HepG2 (cell line): ENCODE data around the gene NUP85. TPM values are rescaled to one million over a fixed set of nuclear protein-coding genes. Genes with fewer than 3 reads are reported as not detected.

Source experiments
- ATAC-seq: fragments of 200-7000 bp; cut with Tn5 transposase; 3 replicates; pipeline ENCODE4 v1.9.1; 2020; ENCODE audit warnings: mild to moderate bottlenecking, moderate library complexity
- BruUV-seq: library from RNA; stranded (reverse); fragments of 400-500 nt; replicated peaks from 2 replicates; lab custom pipeline; 2021; lab: Mats Ljungman, UMichigan
- CTCF ChIA-PET: fragments of 300-600 bp; formaldehyde crosslinking; extraction: SDS; loops from one replicate; lab custom pipeline; 2021; ENCODE audit warnings: low total read pairs, inconsistent platforms, low intra/inter-chr PET ratio; lab: Yijun Ruan, JAX
- POLR2A ChIA-PET: fragments of 350-600 bp; sonication (Branson Sonifier 250); formaldehyde crosslinking; loops from one replicate; lab custom pipeline; 2020; ENCODE audit warnings: antibody characterized with exemption, inconsistent platforms; lab: Yijun Ruan, JAX
- DNase-seq: peaks from one replicate; pipeline ENCODE4 v3.0.0-alpha.2; 2015; ENCODE audit warnings: low spot score
- FAIRE-seq: peaks from 3 replicates; lab custom pipeline; 2011; peaks lifted over from hg19 to GRCh38; lab: Jason Lieb, UNC
- H2AFZ ChIP-seq: one replicate; pipeline ENCODE4 v1.6.1; 2011; ENCODE audit warnings: low read length, inconsistent platforms
- H3K27ac ChIP-seq: fragments of 300-600 bp; 3 replicates; pipeline ENCODE4 v1.8.0; 2011; ENCODE audit warnings: mixed run types, mild to moderate bottlenecking, mixed read lengths, low read length, inconsistent platforms; ENCODE audit not compliant: insufficient read depth; ENCODE audit errors: extremely low read length
- H3K27me3 ChIP-seq, 2 experiments: fragments of 200-600 bp in 1 of 2; 2 replicates in 1 of 2; 3 replicates in 1 of 2; pipeline versions ENCODE4 v1.6.0 to v1.8.0; 2011; ENCODE audit warnings: low read length in 2 of 2, mild to moderate bottlenecking in 2 of 2, moderate library complexity in 2 of 2, inconsistent platforms in 1 of 2; ENCODE audit not compliant: insufficient read depth in 2 of 2, control insufficient read depth in 1 of 2
- H3K36me3 ChIP-seq, 2 experiments: fragments of 200-600 bp in 1 of 2; replicated peaks in 1 of 2; 2 replicates in 1 of 2; 3 replicates in 1 of 2; pipeline versions ENCODE4 v1.5.1 to v1.8.0; 2011; ENCODE audit warnings: low read length in 2 of 2, inconsistent platforms in 1 of 2; ENCODE audit not compliant: insufficient read depth in 2 of 2, control insufficient read depth in 1 of 2
- H3K4me1 ChIP-seq: 2 replicates; pipeline ENCODE4 v1.5.1; 2012; ENCODE audit warnings: low read length, inconsistent platforms; ENCODE audit not compliant: insufficient read depth
- H3K4me2 ChIP-seq: 2 replicates; pipeline ENCODE4 v1.6.0; 2011; ENCODE audit warnings: low read depth, low read length, inconsistent platforms
- H3K4me3 ChIP-seq, 3 experiments: fragments of 200-600 bp in 1 of 3; sonication (generic), shearing (Covaris generic) in 1 of 3; replicated peaks in 1 of 3; 2 replicates each; pipeline ENCODE4 v1.5.1; 2011 to 2016; ENCODE audit warnings: low read length in 3 of 3, inconsistent platforms in 2 of 3, low read depth in 2 of 3, mild to moderate bottlenecking in 2 of 3, control low read depth in 1 of 3, mixed read lengths in 1 of 3; ENCODE audit not compliant: insufficient read depth in 1 of 3
- H3K79me2 ChIP-seq: one replicate; pipeline ENCODE4 v1.6.1; 2011; ENCODE audit warnings: low read length, inconsistent platforms; ENCODE audit not compliant: insufficient read depth
- H3K9ac ChIP-seq: 2 replicates; pipeline ENCODE4 v1.6.0; 2011; ENCODE audit warnings: mild to moderate bottlenecking, low read depth, low read length, inconsistent platforms; ENCODE audit not compliant: insufficient read depth
- H3K9me3 ChIP-seq: 2 replicates; pipeline ENCODE4 v1.5.1; 2012; ENCODE audit warnings: mild to moderate bottlenecking, low read length
- H4K20me1 ChIP-seq: 2 replicates; pipeline ENCODE4 v1.6.0; 2011; ENCODE audit warnings: inconsistent platforms, mild to moderate bottlenecking, low read length, moderate library complexity; ENCODE audit not compliant: insufficient read depth
- ATF7-NPFF ChIP-seq: sonication (generic); formaldehyde crosslinking; IDR thresholded peaks from 2 replicates; pipeline ENCODE4 v1.8.1; 2023; ENCODE audit warnings: mild to moderate bottlenecking, low read depth, missing genetic modification reagents, moderate library complexity
- CEBPG ChIP-seq: IDR thresholded peaks from 2 replicates; pipeline ENCODE4 v1.6.1; 2016
- EHMT2 ChIP-seq: fragments of 200-600 bp; sonication (generic); IDR thresholded peaks from 2 replicates; pipeline ENCODE4 v1.7.0; 2017; ENCODE audit warnings: antibody characterized with exemption, low read depth, low read length, borderline replicate concordance
- GATAD2A ChIP-seq: IDR thresholded peaks from 2 replicates; pipeline ENCODE4 v1.6.1; 2016
- HES4 ChIP-seq: sonication (generic); formaldehyde crosslinking; IDR thresholded peaks from 2 replicates; pipeline ENCODE4 v1.9.0; 2021; ENCODE audit warnings: mild to moderate bottlenecking, missing genetic modification reagents, borderline replicate concordance
- HMGXB4 ChIP-seq, 2 experiments: sonication (generic) in 1 of 2; formaldehyde crosslinking in 1 of 2; IDR thresholded peaks; 2 replicates each; pipeline versions ENCODE4 v1.4.0 to v1.6.1; 2018 to 2020; ENCODE audit warnings: missing genetic modification reagents in 2 of 2, borderline replicate concordance in 1 of 2, low read depth in 1 of 2, mild to moderate bottlenecking in 1 of 2, missing biosample characterization in 1 of 2
- ISL2 ChIP-seq: sonication (generic); formaldehyde crosslinking; IDR thresholded peaks from 2 replicates; pipeline ENCODE4 v1.5.0; 2020; ENCODE audit warnings: missing genetic modification reagents
- MEIS1 ChIP-seq: sonication (generic); formaldehyde crosslinking; IDR thresholded peaks from 2 replicates; pipeline ENCODE4 v1.9.0; 2021; ENCODE audit warnings: mild to moderate bottlenecking, missing genetic modification reagents, moderate library complexity, borderline replicate concordance
- POLR2AphosphoS5 ChIP-seq: IDR thresholded peaks from 2 replicates; pipeline ENCODE4 v1.6.1; 2012; ENCODE audit warnings: low read depth, low read length
- PRDM4 ChIP-seq: sonication (generic); formaldehyde crosslinking; IDR thresholded peaks from 2 replicates; pipeline ENCODE4 v1.9.0; 2021; ENCODE audit warnings: missing genetic modification reagents, borderline replicate concordance
- RARA ChIP-seq: IDR thresholded peaks from 2 replicates; pipeline ENCODE4 v1.6.1; 2016; ENCODE audit warnings: missing genetic modification reagents, missing compliant biosample characterization
- RXRA ChIP-seq: sonication (generic); formaldehyde crosslinking; IDR thresholded peaks from 2 replicates; pipeline ENCODE4 v1.5.1; 2020; ENCODE audit warnings: missing genetic modification reagents
- ZBTB38 ChIP-seq: sonication (generic); formaldehyde crosslinking; IDR thresholded peaks from 2 replicates; pipeline ENCODE4 v1.5.1; 2020; ENCODE audit warnings: mild to moderate bottlenecking, missing genetic modification reagents
- ZNF547 ChIP-seq: sonication (generic); formaldehyde crosslinking; IDR thresholded peaks from 2 replicates; pipeline ENCODE4 v1.5.1; 2020; ENCODE audit warnings: mild to moderate bottlenecking, missing genetic modification reagents
- ZNF577 ChIP-seq: sonication (generic); formaldehyde crosslinking; IDR thresholded peaks from 2 replicates; pipeline ENCODE4 v1.4.0; 2020; ENCODE audit warnings: mild to moderate bottlenecking, low read depth, missing genetic modification reagents, borderline replicate concordance
- ZNF782 ChIP-seq: sonication (generic); formaldehyde crosslinking; IDR thresholded peaks from 2 replicates; pipeline ENCODE4 v1.4.0; 2020; ENCODE audit warnings: missing genetic modification reagents, mild to moderate bottlenecking, borderline replicate concordance
- ZNF839 ChIP-seq: sonication (generic); formaldehyde crosslinking; IDR thresholded peaks from 2 replicates; pipeline ENCODE4 v1.4.0; 2020; ENCODE audit warnings: missing genetic modification reagents, mild to moderate bottlenecking, borderline replicate concordance
- WGBS: methylation state at CpG from one replicate; pipeline ENCODE4 v1.1.6; 2017; ENCODE audit warnings: low lambda C conversion rate; 5-methylcytosine and 5-hydroxymethylcytosine counted together
- in situ Hi-C: cut with HindIII; loops from 2 replicates; pipeline ENCODE4 v1.10.0; 2017; ENCODE audit warnings: low pct_unique_long_range_greater_than_20kb; ENCODE audit not compliant: extremely low pct_ligation_motif_present
- intact Hi-C: fragments of 100-400 bp; cut with micrococcal nuclease; formaldehyde crosslinking; loops from one replicate; pipeline ENCODE4 v1.10.0; 2022; ENCODE audit not compliant: unreplicated experiment
- polyA plus RNA-seq, 8 experiments: library from polyadenylated mRNA; depleted of rRNA in 3 of 8; stranded (reverse) in 7 of 8; unstranded in 1 of 8; fragments of >200 nt; fragmentation: Illumina TruSeq in 4 of 8; extraction: Trizol in 4 of 8; gene quantifications; 2 replicates each; pipeline versions ENCODE4 v1.2.1 to v1.2.3, GENCODE V29; 2011 to 2016; ENCODE audit warnings: low read depth in 4 of 8, missing spikeins in 1 of 8, mixed read lengths in 1 of 8; ENCODE audit not compliant: insufficient read depth in 1 of 8
- total RNA-seq, 5 experiments: library from RNA; depleted of rRNA; stranded (reverse); fragments of >200 nt; fragmentation: Illumina TruSeq; extraction: Trizol; gene quantifications; 2 replicates each; pipeline ENCODE4 v1.2.3, GENCODE V29; 2016; ENCODE audit warnings: low read depth in 1 of 5

Gene NUP85
- total and polyA plus RNA-seq, 2 of the 13 experiments (the other 11 are each of a cell fraction or from before 2014, with no cell fraction given): 89.1 to 124 TPM

GRCh38 chr17:75239778-75240393 lies 34.4 kb downstream of the NUP85 start (continued):
- TF ChIP-seq HMGXB4 (CRISPR knock-in tag; IDR thresholded peaks at IDR 0.05; ENCODE audit: borderline replicate concordance in 1 of 2, low read depth in 1 of 2): peak in 1 of 2 experiments; percentile 16; a peak in 1 of 4 replicates
- no peak for TF ChIP-seq ZBTB38 (CRISPR knock-in tag)
- no peak for TF ChIP-seq MEIS1 (CRISPR knock-in tag)
- peak; percentile 24; the same call in 1 of the 2 replicates for TF ChIP-seq ZNF547
- peak; percentile 21; the same call in 1 of the 2 replicates for TF ChIP-seq POLR2AphosphoS5
- TF ChIP-seq EHMT2: no peak
- TF ChIP-seq, all 625 proteins: peak for 5

GRCh38 chr17:75240394-75241142 lies 35.1 kb downstream of the NUP85 start:
- H3K27ac ChIP-seq: no peak overlapping the region
- ChIA-PET CTCF (interaction anchor here (1.9 kb wide), 1 partner anchor 172 kb away, joined by 13 read pairs; no protein-coding TSS in a partner anchor), POLR2A (interaction anchor here (0.8 to 1.1 kb wide), 2 partner anchors 21 to 165 kb away, joined by 3 to 10 read pairs; partner anchors contain the start of genes GGA3, GRB2 and MRPS7)
- H3K27me3 ChIP-seq: no peaks in the 10 kb centered on the region
- no peak overlapping the region for H3K4me3 ChIP-seq
- H2AFZ ChIP-seq: no peak overlapping the region
- H3K4me1 ChIP-seq: no peaks in the 10 kb centered on the region
- 91% methylated on average over 18 of the region's 23 CpGs for WGBS
- no peak overlapping the region for H3K4me2 ChIP-seq
- H3K9ac ChIP-seq: no peak overlapping the region
- H4K20me1 ChIP-seq: no peaks in the 10 kb centered on the region
- no peaks in the 10 kb centered on the region for H3K9me3 ChIP-seq
- intact Hi-C loops: loop anchor here (1.0 kb wide), 1 partner anchor 172 kb away; no protein-coding TSS in a partner anchor
- DNase-seq: peak; percentile 58
- BruUV-seq: TSS peak; percentile 20
- H3K79me2 ChIP-seq: no peaks in the 10 kb centered on the region
- in situ Hi-C loops: no loop called here
- H3K36me3 ChIP-seq: peaks cover 73 to 93% of the 10 kb centered on the region in 2 experiments
- ATAC-seq: peak; percentile 75
- no peak for FAIRE-seq
- TF ChIP-seq ATF7-NPFF (CRISPR knock-in tag): no peak
- no peak for TF ChIP-seq RARA (CRISPR knock-in tag)
- no peak for TF ChIP-seq ZNF839 (CRISPR knock-in tag)
- TF ChIP-seq PRDM4 (CRISPR knock-in tag): no peak
- TF ChIP-seq CEBPG: no peak
- TF ChIP-seq ZNF782 (CRISPR knock-in tag): no peak
- TF ChIP-seq ISL2 (CRISPR knock-in tag): no peak
- TF ChIP-seq RXRA (CRISPR knock-in tag): peak; percentile 42; the same call in 1 of the 2 replicates
- TF ChIP-seq GATAD2A (CRISPR knock-in tag): no peak
- no peak for TF ChIP-seq ZNF577 (CRISPR knock-in tag)
- TF ChIP-seq HES4 (CRISPR knock-in tag): no peak
